Measurements from ENCODE around the gene PCK1. TPM values are rescaled to one million over a fixed set of nuclear protein-coding genes. Genes with fewer than 3 reads are reported as not detected.

Gene PCK1
- total RNA-seq, 2 experiments from 2014 or later, result not detected

- no peaks in the 10 kb centered on the region for H3K36me3 Mint-ChIP-seq (ENCODE audit: low read depth)
- ATAC-seq (no peak), DNase-seq (no peak)
- H3K4me1 Mint-ChIP-seq (ENCODE audit: low read depth), result no peaks in the 10 kb centered on the region
- H3K4me3 Mint-ChIP-seq, result no peak overlapping the region
- TF ChIP-seq CTCF (IDR thresholded peaks at IDR 0.05), result no peak
- POLR2A ChIA-PET, result no interaction called here
- no peak overlapping the region for H3K27ac Mint-ChIP-seq
- peaks cover 32% of the 10 kb centered on the region for H3K27me3 Mint-ChIP-seq
- peaks cover 3% of the 10 kb centered on the region for H3K9me3 Mint-ChIP-seq
- CTCF ChIA-PET, result interaction anchor here (1.2 to 1.3 kb wide), 2 partner anchors 11 to 207 kb away, joined by 3 read pairs; no protein-coding TSS in a partner anchor
- intact Hi-C loops (cut with micrococcal nuclease), result loop anchor here (5.0 kb wide), 1 partner anchor 203 kb away; no protein-coding TSS in a partner anchor
Measured at GRCh38 chr20:57584768-57585461, 24.0 kb downstream of the PCK1 start.

GRCh38 chr20:57585466-57586213, 24.7 kb downstream of the PCK1 start:
- Mint-ChIP-seq H3K9me3 (peaks cover 3% of the 10 kb centered on the region), H3K4me1 (ENCODE audit: low read depth) (no peaks in the 10 kb centered on the region), H3K27me3 (peaks cover 25% of the 10 kb centered on the region), H3K27ac (no peak overlapping the region), H3K4me3 (no peak overlapping the region), H3K36me3 (ENCODE audit: low read depth) (no peaks in the 10 kb centered on the region)
- TF ChIP-seq CTCF (IDR thresholded peaks at IDR 0.05), result no peak
- intact Hi-C loops (cut with micrococcal nuclease), result loop anchor here (5.0 kb wide), 1 partner anchor 203 kb away; no protein-coding TSS in a partner anchor
- DNase-seq, result no peak
- CTCF ChIA-PET, result interaction anchor here (1.0 to 1.2 kb wide), 2 partner anchors 9 to 208 kb away, joined by 3 to 4 read pairs; no protein-coding TSS in a partner anchor
- no peak for ATAC-seq
- POLR2A ChIA-PET, result no interaction called here

- no peak for DNase-seq
- H3K27ac Mint-ChIP-seq, result no peak overlapping the region
- no peaks in the 10 kb centered on the region for H3K36me3 Mint-ChIP-seq (ENCODE audit: low read depth)
- H3K9me3 Mint-ChIP-seq, result peaks cover 3% of the 10 kb centered on the region
- intact Hi-C loops (cut with micrococcal nuclease), result loop anchor here (5.0 kb wide), 1 partner anchor 204 kb away; no protein-coding TSS in a partner anchor
- peaks cover 18% of the 10 kb centered on the region for H3K27me3 Mint-ChIP-seq
- ChIA-PET CTCF (interaction anchor here (1.0 to 1.5 kb wide), 2 partner anchors 8 to 90 kb away, joined by 3 to 4 read pairs; no protein-coding TSS in a partner anchor), POLR2A (no interaction called here)
- no peak for ATAC-seq
- no peak for TF ChIP-seq CTCF (IDR thresholded peaks at IDR 0.05)
- H3K4me1 Mint-ChIP-seq (ENCODE audit: low read depth), result no peaks in the 10 kb centered on the region
- no peak overlapping the region for H3K4me3 Mint-ChIP-seq
Measured at GRCh38 chr20:57586370-57586793, 25.5 kb downstream of the PCK1 start.

GRCh38 chr20:57586943-57587277, 26.0 kb downstream of the PCK1 start:
- Mint-ChIP-seq H3K4me1 (ENCODE audit: low read depth) (no peaks in the 10 kb centered on the region), H3K27me3 (peaks cover 17% of the 10 kb centered on the region), H3K9me3 (peaks cover 3% of the 10 kb centered on the region), H3K4me3 (no peak overlapping the region), H3K36me3 (ENCODE audit: low read depth) (no peaks in the 10 kb centered on the region), H3K27ac (no peak overlapping the region)
- ChIA-PET CTCF (interaction anchor here (1.5 kb wide), 1 partner anchor 91 kb away, joined by 3 read pairs; no protein-coding TSS in a partner anchor), POLR2A (no interaction called here)
- ATAC-seq, result no peak
- intact Hi-C loops (cut with micrococcal nuclease), result loop anchor here (5.0 kb wide), 1 partner anchor 205 kb away; no protein-coding TSS in a partner anchor
- no peak for TF ChIP-seq CTCF (IDR thresholded peaks at IDR 0.05)
- no peak for DNase-seq

All from activated CD8-positive, alpha-beta T cell treated with anti-CD3 and anti-CD28 coated beads for 36 hours (primary cell).